WTC11 (cell line): ENCODE results near the gene DNM3. TPM values are rescaled to one million over a fixed set of nuclear protein-coding genes. Genes with fewer than 3 reads are reported as not detected.

Experiments
- ATAC-seq: fragments of 200-7000 bp; cut with Tn5 transposase; 2 replicates; pipeline ENCODE4 v1.10.0; 2021; ENCODE audit warnings: mild to moderate bottlenecking, moderate library complexity
- CTCF ChIA-PET: fragments of 300-600 bp; sonication (Branson Sonifier 250); formaldehyde crosslinking; loops from one replicate; lab custom pipeline; 2021; ENCODE audit warnings: antibody characterized with exemption; lab: Charles Lee
- POLR2A ChIA-PET: fragments of 350-600 bp; sonication (Branson Sonifier 250); formaldehyde crosslinking; loops from one replicate; lab custom pipeline; 2021; ENCODE audit warnings: antibody characterized with exemption; lab: Charles Lee
- DNase-seq: peaks from one replicate; pipeline ENCODE4 v3.0.0; 2021; ENCODE audit warnings: low spot score
- H3K27ac Mint-ChIP-seq: 2 replicates; pipeline ENCODE4 v1.8.0; 2021; ENCODE audit warnings: mixed read lengths
- H3K27me3 Mint-ChIP-seq: 2 replicates; pipeline ENCODE4 v1.8.0; 2021; ENCODE audit warnings: low read depth, mild to moderate bottlenecking, moderate library complexity, mixed read lengths
- H3K36me3 Mint-ChIP-seq: 2 replicates; pipeline ENCODE4 v1.8.0; 2021; ENCODE audit warnings: mixed read lengths
- H3K4me1 Mint-ChIP-seq: 2 replicates; pipeline ENCODE4 v1.8.0; 2022; ENCODE audit warnings: mixed read lengths
- H3K4me3 Mint-ChIP-seq: 2 replicates; pipeline ENCODE4 v1.8.0; 2021; ENCODE audit warnings: mild to moderate bottlenecking, moderate library complexity, mixed read lengths
- H3K9me3 Mint-ChIP-seq: 2 replicates; pipeline ENCODE4 v1.8.0; 2021; ENCODE audit warnings: mixed read lengths
- AR ChIP-seq: fragments of 250-450 bp; sonication (Bioruptor Pico); IDR thresholded peaks from 2 replicates; pipeline ENCODE4 v1.9.0; 2021; ENCODE audit warnings: mild to moderate bottlenecking
- ELF4 ChIP-seq: sonication (generic); formaldehyde crosslinking; IDR thresholded peaks from 2 replicates; pipeline ENCODE4 v1.8.1; 2022; ENCODE audit warnings: low read depth, mild to moderate bottlenecking, moderate library complexity, missing genetic modification reagents
- ESRRA ChIP-seq: sonication (generic); formaldehyde crosslinking; IDR thresholded peaks from 2 replicates; pipeline ENCODE4 v1.8.1; 2022; ENCODE audit warnings: mild to moderate bottlenecking, missing genetic modification reagents, borderline replicate concordance
- FOXJ3 ChIP-seq: sonication (generic); formaldehyde crosslinking; IDR thresholded peaks from 2 replicates; pipeline ENCODE4 v1.9.0; 2021; ENCODE audit warnings: missing genetic modification reagents, mild to moderate bottlenecking, borderline replicate concordance
- GRHL2 ChIP-seq: fragments of 250-450 bp; sonication (Bioruptor Pico); IDR thresholded peaks from 2 replicates; pipeline ENCODE4 v1.8.0; 2022; ENCODE audit warnings: mild to moderate bottlenecking, moderate library complexity; ENCODE audit not compliant: insufficient replicate concordance, severe bottlenecking
- IRF1 ChIP-seq: sonication (generic); formaldehyde crosslinking; IDR thresholded peaks from 2 replicates; pipeline ENCODE4 v1.8.0; 2023; ENCODE audit warnings: missing genetic modification reagents
- IRF2 ChIP-seq: sonication (generic); formaldehyde crosslinking; IDR thresholded peaks from 2 replicates; pipeline ENCODE4 v1.8.0; 2022; ENCODE audit warnings: low read depth, missing genetic modification reagents, borderline replicate concordance
- JAZF1 ChIP-seq: fragments of 250-450 bp; sonication (Bioruptor Pico); IDR thresholded peaks from 2 replicates; pipeline ENCODE4 v1.9.0; 2021; ENCODE audit warnings: moderate library complexity, mild to moderate bottlenecking, inconsistent platforms
- JUN ChIP-seq: sonication (generic); formaldehyde crosslinking; IDR thresholded peaks from 2 replicates; pipeline ENCODE4 v1.8.0; 2023; ENCODE audit warnings: mild to moderate bottlenecking, missing genetic modification reagents
- NR1H2 ChIP-seq: sonication (generic); formaldehyde crosslinking; IDR thresholded peaks from 2 replicates; pipeline ENCODE4 v1.9.0; 2021; ENCODE audit warnings: mild to moderate bottlenecking, moderate library complexity, missing genetic modification reagents
- OVOL2 ChIP-seq: fragments of 250-450 bp; sonication (Bioruptor Pico); IDR thresholded peaks from 2 replicates; pipeline ENCODE4 v1.9.0; 2021; ENCODE audit warnings: mild to moderate bottlenecking, borderline replicate concordance
- PRRX2 ChIP-seq: fragments of 250-450 bp; sonication (Bioruptor Pico); IDR thresholded peaks from 2 replicates; pipeline ENCODE4 v1.8.0; 2021; ENCODE audit warnings: mild to moderate bottlenecking
- SMAD3 ChIP-seq: sonication (generic); formaldehyde crosslinking; IDR thresholded peaks from 2 replicates; pipeline ENCODE4 v1.8.0; 2022; ENCODE audit warnings: missing genetic modification reagents, mild to moderate bottlenecking, borderline replicate concordance
- TEAD4 ChIP-seq: sonication (generic); formaldehyde crosslinking; IDR thresholded peaks from 2 replicates; pipeline ENCODE4 v1.8.0; 2022; ENCODE audit warnings: mild to moderate bottlenecking, missing genetic modification reagents
- ZNF138 ChIP-seq: sonication (generic); formaldehyde crosslinking; conservative IDR thresholded peaks from 2 replicates; pipeline ENCODE4 v1.8.1; 2022; ENCODE audit warnings: mild to moderate bottlenecking, moderate library complexity, missing genetic modification reagents
- ZNF219 ChIP-seq: sonication (generic); formaldehyde crosslinking; IDR thresholded peaks from 2 replicates; pipeline ENCODE4 v1.8.0; 2023; ENCODE audit warnings: missing genetic modification reagents, mild to moderate bottlenecking, borderline replicate concordance
- ZNF232 ChIP-seq: sonication (generic); formaldehyde crosslinking; IDR thresholded peaks from 2 replicates; pipeline ENCODE4 v1.8.0; 2022; ENCODE audit warnings: mild to moderate bottlenecking, missing genetic modification reagents
- ZNF263 ChIP-seq: sonication (generic); formaldehyde crosslinking; IDR thresholded peaks from 2 replicates; pipeline ENCODE4 v1.8.1; 2022; ENCODE audit warnings: low read depth, mild to moderate bottlenecking, moderate library complexity, missing genetic modification reagents
- ZNF416 ChIP-seq: fragments of 250-450 bp; sonication (Bioruptor Pico); IDR thresholded peaks from 2 replicates; pipeline ENCODE4 v1.9.0; 2021; ENCODE audit warnings: mild to moderate bottlenecking, inconsistent platforms
- ZNF532 ChIP-seq: fragments of 250-450 bp; sonication (Bioruptor Pico); IDR thresholded peaks from 2 replicates; pipeline ENCODE4 v1.9.0; 2021; ENCODE audit warnings: mild to moderate bottlenecking, borderline replicate concordance
- ZNF671 ChIP-seq: fragments of 250-450 bp; sonication (Bioruptor Pico); IDR thresholded peaks from 2 replicates; pipeline ENCODE4 v1.8.0; 2021; ENCODE audit warnings: mild to moderate bottlenecking
- ZSCAN18 ChIP-seq: fragments of 250-450 bp; sonication (Bioruptor Pico); IDR thresholded peaks from 2 replicates; pipeline ENCODE4 v2.1.2; 2022; ENCODE audit warnings: mild to moderate bottlenecking, moderate library complexity
- total RNA-seq: library from RNA; stranded (reverse); gene quantifications from 3 replicates; pipeline ENCODE4 v1.2.3, GENCODE V29; 2021

Gene DNM3
- total RNA-seq, 1 experiment from 2014 or later, result 1.9 TPM

GRCh38 chr1:171916315-171916771 is 75.0 kb downstream of the DNM3 start (continued):
- TF ChIP-seq ZNF416 (CRISPR knock-in tag), result no peak
- no peak for TF ChIP-seq IRF1

GRCh38 chr1:171917331-171917730 is 76.0 kb downstream of the DNM3 start:
- no peak overlapping the region for H3K4me3 Mint-ChIP-seq
- no peak overlapping the region for H3K27ac Mint-ChIP-seq
- no peak for DNase-seq
- POLR2A ChIA-PET, result no interaction called here
- CTCF ChIA-PET, result interaction anchor here (1.2 to 1.5 kb wide), 3 partner anchors 11 to 117 kb away, joined by 3 to 5 read pairs (median 3); no protein-coding TSS in a partner anchor
- H3K4me1 Mint-ChIP-seq, result 0 out of 2 replicates have a peak, but pooled peaks cover 9% of the 10 kb centered on the region
- H3K27me3 Mint-ChIP-seq, result no peaks in the 10 kb centered on the region
- no peak for ATAC-seq
- no peak for TF ChIP-seq ZNF263 (CRISPR knock-in tag)
- TF ChIP-seq PRRX2 (CRISPR knock-in tag), result no peak
- TF ChIP-seq ZNF671, result no peak
- TF ChIP-seq NR1H2 (CRISPR knock-in tag), result no peak
- H3K36me3 Mint-ChIP-seq, result no peaks in the 10 kb centered on the region
- H3K9me3 Mint-ChIP-seq, result no peaks in the 10 kb centered on the region

- no peak overlapping the region for H3K4me3 Mint-ChIP-seq
- peaks cover 11% of the 10 kb centered on the region for H3K9me3 Mint-ChIP-seq
- ChIA-PET POLR2A (no interaction called here), CTCF (interaction anchor here (1.2 kb wide), 1 partner anchor 9 kb away, joined by 9 read pairs; no protein-coding TSS in a partner anchor)
- DNase-seq (no peak), ATAC-seq (no peak)
- H3K36me3 Mint-ChIP-seq, result no peaks in the 10 kb centered on the region; the same call in 1 of the 2 replicates
- TF ChIP-seq JUN (CRISPR knock-in tag), result no peak
- no peak for TF ChIP-seq TEAD4 (CRISPR knock-in tag)
- TF ChIP-seq ZNF532 (CRISPR knock-in tag), result no peak
- TF ChIP-seq JAZF1, result no peak
- TF ChIP-seq ZNF263 (CRISPR knock-in tag), result no peak
- no peak for TF ChIP-seq ZNF138 (CRISPR knock-in tag)
- TF ChIP-seq ELF4 (CRISPR knock-in tag), result no peak
- no peak for TF ChIP-seq PRRX2 (CRISPR knock-in tag)
- no peak for TF ChIP-seq ZSCAN18 (CRISPR knock-in tag)
- no peak for TF ChIP-seq AR (CRISPR knock-in tag)
- TF ChIP-seq FOXJ3 (CRISPR knock-in tag), result no peak
- no peak for TF ChIP-seq OVOL2 (CRISPR knock-in tag)
- no peak for TF ChIP-seq ZNF232 (CRISPR knock-in tag)
- TF ChIP-seq GRHL2 (CRISPR knock-in tag), result no peak
- no peak for TF ChIP-seq SMAD3 (CRISPR knock-in tag)
- TF ChIP-seq ESRRA, result no peak
- TF ChIP-seq IRF2 (CRISPR knock-in tag), result no peak
- no peak for TF ChIP-seq ZNF219 (CRISPR knock-in tag)
- H3K4me1 Mint-ChIP-seq, result 0 out of 2 replicates have a peak, but pooled peaks cover 3% of the 10 kb centered on the region
- no peak overlapping the region for H3K27ac Mint-ChIP-seq
- H3K27me3 Mint-ChIP-seq, result no peaks in the 10 kb centered on the region; the same call in 1 of the 2 replicates
These were observed 78.9 kb downstream of the DNM3 start for GRCh38 chr1:171919891-171920887.
